ENCODE measurements around the gene MED13. TPM values are rescaled to one million over a fixed set of nuclear protein-coding genes. Genes with fewer than 3 reads are reported as not detected.

MED13 gene
- total and polyA plus RNA-seq, 5 donors: 6.6 to 49.8 (median 33.1) TPM

GRCh38 chr17:62100055-62100454 is 35.0 kb upstream of the MED13 start:
- no peak overlapping the region for H3K4me3 ChIP-seq (ENCODE audit: low read length)
- 98% methylated on average over 1 of the region's 1 CpG for WGBS
- no peak for DNase-seq
- no peaks in the 10 kb centered on the region for H3K27me3 ChIP-seq (ENCODE audit: control insufficient read depth, insufficient read depth)
- no peak for ATAC-seq
- intact Hi-C loops (cut with DNase I): no loop called here
- no peak overlapping the region for H3K27ac ChIP-seq (ENCODE audit: low read length)
- H3K4me1 ChIP-seq (ENCODE audit: control insufficient read depth, insufficient read depth, low read length): no peaks in the 10 kb centered on the region
- no peaks in the 10 kb centered on the region for H3K9me3 ChIP-seq (ENCODE audit: control insufficient read depth, low read length)

GRCh38 chr17:62099532-62099931 is 34.5 kb upstream of the MED13 start:
- no peak overlapping the region for H3K27ac ChIP-seq (ENCODE audit: low read length)
- 86% methylated on average over 2 of the region's 2 CpGs for WGBS
- DNase-seq: no peak
- no peaks in the 10 kb centered on the region for H3K27me3 ChIP-seq (ENCODE audit: control insufficient read depth, insufficient read depth)
- H3K4me1 ChIP-seq (ENCODE audit: control insufficient read depth, insufficient read depth, low read length): no peaks in the 10 kb centered on the region
- H3K4me3 ChIP-seq (ENCODE audit: low read length): no peak overlapping the region
- ATAC-seq: no peak
- intact Hi-C loops (cut with DNase I): no loop called here
- H3K9me3 ChIP-seq (ENCODE audit: control insufficient read depth, low read length): no peaks in the 10 kb centered on the region

- intact Hi-C loops (cut with DNase I): no loop called here
- ATAC-seq: no peak
- 83% methylated on average over 4 of the region's 4 CpGs for WGBS
- Histone ChIP-seq H3K9me3 (ENCODE audit: control insufficient read depth, low read length) (no peaks in the 10 kb centered on the region), H3K27me3 (ENCODE audit: control insufficient read depth, insufficient read depth) (no peaks in the 10 kb centered on the region), H3K4me1 (ENCODE audit: control insufficient read depth, insufficient read depth, low read length) (no peaks in the 10 kb centered on the region), H3K4me3 (ENCODE audit: low read length) (no peak overlapping the region), H3K27ac (ENCODE audit: low read length) (no peak overlapping the region)
- DNase-seq: no peak
These were observed 33.6 kb upstream of the MED13 start for GRCh38 chr17:62098623-62099231.

GRCh38 chr17:62096401-62096670 is 31.3 kb upstream of the MED13 start:
- no peak overlapping the region for H3K4me3 ChIP-seq (ENCODE audit: low read length)

GRCh38 chr17:62094175-62094574 is 29.1 kb upstream of the MED13 start:
- Histone ChIP-seq H3K4me3 (ENCODE audit: low read length) (no peak overlapping the region), H3K9me3 (ENCODE audit: control insufficient read depth, low read length) (no peaks in the 10 kb centered on the region), H3K27ac (ENCODE audit: low read length) (no peak overlapping the region), H3K4me1 (ENCODE audit: control insufficient read depth, insufficient read depth, low read length) (no peaks in the 10 kb centered on the region), H3K27me3 (ENCODE audit: control insufficient read depth, insufficient read depth) (no peaks in the 10 kb centered on the region)
- ATAC-seq: no peak
- whole genome bisulfite sequencing: 55% methylated on average over 2 of the region's 2 CpGs
- DNase-seq: no peak
- intact Hi-C loops (cut with DNase I): no loop called here

More at GRCh38 chr17:62096401-62096670, 31.3 kb upstream of the MED13 start:
- Histone ChIP-seq H3K27ac (ENCODE audit: low read length) (no peak overlapping the region), H3K9me3 (ENCODE audit: control insufficient read depth, low read length) (no peaks in the 10 kb centered on the region), H3K27me3 (ENCODE audit: control insufficient read depth, insufficient read depth) (no peaks in the 10 kb centered on the region), H3K4me1 (ENCODE audit: control insufficient read depth, insufficient read depth, low read length) (no peaks in the 10 kb centered on the region)
- DNase-seq: no peak
- no peak for ATAC-seq
- intact Hi-C loops (cut with DNase I): no loop called here
- WGBS: 88% methylated on average over 3 of the region's 3 CpGs

GRCh38 chr17:62093188-62094155 is 28.4 kb upstream of the MED13 start:
- WGBS: 76% methylated on average over 7 of the region's 7 CpGs
- Histone ChIP-seq H3K27me3 (ENCODE audit: control insufficient read depth, insufficient read depth) (no peaks in the 10 kb centered on the region), H3K9me3 (ENCODE audit: control insufficient read depth, low read length) (no peaks in the 10 kb centered on the region), H3K4me3 (ENCODE audit: low read length) (no peak overlapping the region), H3K4me1 (ENCODE audit: control insufficient read depth, insufficient read depth, low read length) (no peaks in the 10 kb centered on the region), H3K27ac (ENCODE audit: low read length) (no peak overlapping the region)
- ATAC-seq: no peak
- DNase-seq: no peak
- intact Hi-C loops (cut with DNase I): no loop called here

- Histone ChIP-seq H3K9me3 (ENCODE audit: control insufficient read depth, low read length) (no peaks in the 10 kb centered on the region), H3K4me1 (ENCODE audit: control insufficient read depth, insufficient read depth, low read length) (no peaks in the 10 kb centered on the region), H3K27ac (ENCODE audit: low read length) (no peak overlapping the region), H3K4me3 (ENCODE audit: low read length) (no peak overlapping the region), H3K27me3 (ENCODE audit: control insufficient read depth, insufficient read depth) (no peaks in the 10 kb centered on the region)
- ATAC-seq: no peak
- intact Hi-C loops (cut with DNase I): no loop called here
- DNase-seq: no peak
- WGBS: 82% methylated on average over 2 of the region's 2 CpGs
These were observed 27.7 kb upstream of the MED13 start for GRCh38 chr17:62092784-62093183.

- Histone ChIP-seq H3K27ac (ENCODE audit: low read length) (no peak overlapping the region), H3K4me3 (ENCODE audit: low read length) (no peak overlapping the region), H3K4me1 (ENCODE audit: control insufficient read depth, insufficient read depth, low read length) (no peaks in the 10 kb centered on the region), H3K27me3 (ENCODE audit: control insufficient read depth, insufficient read depth) (no peaks in the 10 kb centered on the region), H3K9me3 (ENCODE audit: control insufficient read depth, low read length) (no peaks in the 10 kb centered on the region)
- DNase-seq: no peak
- 75% methylated on average over 1 of the region's 1 CpG for WGBS
- no peak for ATAC-seq
- intact Hi-C loops (cut with DNase I): no loop called here
These were observed 26.7 kb upstream of the MED13 start for GRCh38 chr17:62091804-62092203.

GRCh38 chr17:62090868-62091267 is 25.8 kb upstream of the MED13 start:
- intact Hi-C loops (cut with DNase I): no loop called here
- Histone ChIP-seq H3K4me3 (ENCODE audit: low read length) (no peak overlapping the region), H3K9me3 (ENCODE audit: control insufficient read depth, low read length) (no peaks in the 10 kb centered on the region), H3K27me3 (ENCODE audit: control insufficient read depth, insufficient read depth) (no peaks in the 10 kb centered on the region), H3K4me1 (ENCODE audit: control insufficient read depth, insufficient read depth, low read length) (no peaks in the 10 kb centered on the region), H3K27ac (ENCODE audit: low read length) (no peak overlapping the region)
- ATAC-seq: no peak
- WGBS: 93% methylated on average over 9 of the region's 9 CpGs
- DNase-seq: no peak

GRCh38 chr17:62090021-62090824 is 25.1 kb upstream of the MED13 start:
- Histone ChIP-seq H3K27ac (ENCODE audit: low read length) (no peak overlapping the region), H3K4me3 (ENCODE audit: low read length) (no peak overlapping the region), H3K9me3 (ENCODE audit: control insufficient read depth, low read length) (no peaks in the 10 kb centered on the region), H3K27me3 (ENCODE audit: control insufficient read depth, insufficient read depth) (no peaks in the 10 kb centered on the region), H3K4me1 (ENCODE audit: control insufficient read depth, insufficient read depth, low read length) (no peaks in the 10 kb centered on the region)
- 85% methylated on average over 7 of the region's 7 CpGs for WGBS
- intact Hi-C loops (cut with DNase I): no loop called here
- DNase-seq (no peak), ATAC-seq (no peak)

- no peaks in the 10 kb centered on the region for H3K9me3 ChIP-seq (ENCODE audit: control insufficient read depth, low read length)
- no peak overlapping the region for H3K4me3 ChIP-seq (ENCODE audit: low read length)
- ATAC-seq: no peak
- DNase-seq: no peak
- no peaks in the 10 kb centered on the region for H3K27me3 ChIP-seq (ENCODE audit: control insufficient read depth, insufficient read depth)
- 88% methylated on average over 3 of the region's 3 CpGs for WGBS
- H3K27ac ChIP-seq (ENCODE audit: low read length): no peak overlapping the region
- no peaks in the 10 kb centered on the region for H3K4me1 ChIP-seq (ENCODE audit: control insufficient read depth, insufficient read depth, low read length)
- intact Hi-C loops (cut with DNase I): loop anchor here in 1 of 4 donors (10.0 kb wide), 1 partner anchor 355 kb away; no protein-coding TSS in a partner anchor
These were observed 24.3 kb upstream of the MED13 start for GRCh38 chr17:62089334-62089733.

Data from right cardiac atrium (tissue), 5 donors.